Liver (tissue), 9 donors: Measurements from ENCODE around the gene MNAT1. TPM values are rescaled to one million over a fixed set of nuclear protein-coding genes. Genes with fewer than 3 reads are reported as not detected.
A peak's percentile ranks its signal among the peaks of the same experiment; 100 is the strongest.

Source experiments
- DNase-seq: peaks from one replicate; pipeline ENCODE4 v3.0.0-alpha.2; 2017; ENCODE audit warnings: low spot score
- H3K27ac ChIP-seq, 2 donors: one replicate each; pipeline ENCODE4 v1.7.0; 2013; ENCODE audit warnings: inconsistent platforms in 2 of 2, low read length in 2 of 2, control low read depth in 1 of 2, low read depth in 1 of 2, mild to moderate bottlenecking in 1 of 2
- H3K27me3 ChIP-seq, 4 donors: one replicate each; pipeline versions ENCODE4 v1.6.1 to v1.7.0; 2013; ENCODE audit warnings: low read length in 3 of 4, inconsistent platforms in 1 of 4, mild to moderate bottlenecking in 1 of 4, moderate library complexity in 1 of 4; ENCODE audit not compliant: control insufficient read depth in 4 of 4, insufficient read depth in 4 of 4
- H3K36me3 ChIP-seq, 4 donors: one replicate each; pipeline versions ENCODE4 v1.6.1 to v1.7.0; 2013; ENCODE audit warnings: low read length in 3 of 4, mild to moderate bottlenecking in 3 of 4, low read depth in 1 of 4, moderate library complexity in 1 of 4; ENCODE audit not compliant: control insufficient read depth in 4 of 4, insufficient read depth in 3 of 4
- H3K4me1 ChIP-seq, 4 donors: one replicate each; pipeline versions ENCODE4 v1.6.1 to v1.7.0; 2013; ENCODE audit warnings: low read length in 3 of 4, mild to moderate bottlenecking in 3 of 4, moderate library complexity in 1 of 4; ENCODE audit not compliant: control insufficient read depth in 4 of 4, insufficient read depth in 4 of 4
- H3K4me3 ChIP-seq, 3 donors: one replicate each; pipeline versions ENCODE4 v1.6.1 to v1.7.0; 2013; ENCODE audit warnings: low read length in 3 of 3, control low read depth in 1 of 3, low read depth in 1 of 3, mild to moderate bottlenecking in 1 of 3
- H3K9ac ChIP-seq, 2 donors: one replicate each; pipeline ENCODE4 v1.7.0; 2013; ENCODE audit warnings: low read length in 2 of 2, mild to moderate bottlenecking in 2 of 2, moderate library complexity in 2 of 2, control low read depth in 1 of 2, low read depth in 1 of 2
- H3K9me3 ChIP-seq, 4 donors: one replicate each; pipeline versions ENCODE4 v1.6.1 to v1.7.0; 2013; ENCODE audit warnings: low read length in 3 of 4; ENCODE audit not compliant: control insufficient read depth in 4 of 4
- ATF3 ChIP-seq: IDR thresholded peaks from 2 replicates; pipeline ENCODE4 v1.6.1; 2016; ENCODE audit warnings: antibody characterized with exemption
- CTCF ChIP-seq: fragments of 150-350 bp; IDR thresholded peaks from 2 replicates; pipeline ENCODE4 v1.5.1; 2017; ENCODE audit warnings: improper control_type of control experiment, low read depth, low read length; ENCODE audit not compliant: missing input control
- EGR1 ChIP-seq, 2 donors: IDR thresholded peaks; 2 replicates each; pipeline ENCODE4 v1.6.1; 2016 to 2018; ENCODE audit warnings: antibody characterized with exemption in 2 of 2, low read depth in 2 of 2
- FOXA1 ChIP-seq: IDR thresholded peaks from 2 replicates; pipeline ENCODE4 v1.6.1; 2016; ENCODE audit warnings: antibody characterized with exemption
- FOXA2 ChIP-seq: IDR thresholded peaks from 2 replicates; pipeline ENCODE4 v1.6.1; 2016; ENCODE audit warnings: antibody characterized with exemption
- GABPA ChIP-seq, 2 donors: IDR thresholded peaks in 1 of 2; conservative IDR thresholded peaks in 1 of 2; 2 replicates each; pipeline ENCODE4 v1.6.1; 2016; ENCODE audit warnings: antibody characterized with exemption in 2 of 2, mild to moderate bottlenecking in 1 of 2, moderate library complexity in 1 of 2
- HNF4A ChIP-seq, 2 donors: conservative IDR thresholded peaks; 2 replicates each; pipeline ENCODE4 v1.6.1; 2016; ENCODE audit warnings: antibody characterized with exemption in 2 of 2, mild to moderate bottlenecking in 2 of 2
- HNF4G ChIP-seq: IDR thresholded peaks from 2 replicates; pipeline ENCODE4 v1.6.1; 2016; ENCODE audit warnings: antibody characterized with exemption
- JUND ChIP-seq, 2 donors: IDR thresholded peaks; 2 replicates each; pipeline ENCODE4 v1.6.1; 2016; ENCODE audit warnings: antibody characterized with exemption in 2 of 2
- MAX ChIP-seq: IDR thresholded peaks from 2 replicates; pipeline ENCODE4 v1.6.1; 2016; ENCODE audit warnings: antibody characterized with exemption
- NR2F2 ChIP-seq: IDR thresholded peaks from 2 replicates; pipeline ENCODE4 v1.6.1; 2016; ENCODE audit warnings: antibody characterized with exemption
- RAD21 ChIP-seq, 2 donors: IDR thresholded peaks; 2 replicates each; pipeline ENCODE4 v1.6.1; 2016; ENCODE audit warnings: antibody characterized with exemption in 2 of 2, mild to moderate bottlenecking in 2 of 2
- REST ChIP-seq: IDR thresholded peaks from 2 replicates; pipeline ENCODE4 v1.6.1; 2016; ENCODE audit warnings: antibody characterized with exemption, mild to moderate bottlenecking
- RXRA ChIP-seq, 2 donors: IDR thresholded peaks; 2 replicates each; pipeline ENCODE4 v1.6.1; 2017 to 2018; ENCODE audit warnings: antibody characterized with exemption in 2 of 2, mild to moderate bottlenecking in 1 of 2
- SP1 ChIP-seq: IDR thresholded peaks from 2 replicates; pipeline ENCODE4 v1.6.1; 2018; ENCODE audit warnings: antibody characterized with exemption, mild to moderate bottlenecking
- TAF1 ChIP-seq: conservative IDR thresholded peaks from 2 replicates; pipeline ENCODE4 v1.6.1; 2016; ENCODE audit warnings: antibody characterized with exemption, mild to moderate bottlenecking
- YY1 ChIP-seq: IDR thresholded peaks from 2 replicates; pipeline ENCODE4 v1.6.1; 2016; ENCODE audit warnings: antibody characterized with exemption, mild to moderate bottlenecking
- ZBTB33 ChIP-seq: IDR thresholded peaks from 2 replicates; pipeline ENCODE4 v1.6.1; 2016; ENCODE audit warnings: antibody characterized with exemption
- WGBS: extraction: QIAGEN DNeasy Blood & Tissue Kit; methylation state at CpG from one replicate; pipeline ENCODE4 v1.1.7; 2013; 5-methylcytosine and 5-hydroxymethylcytosine counted together
- polyA plus RNA-seq, 2 donors: library from polyadenylated mRNA; stranded (reverse) in 1 of 2; unstranded in 1 of 2; fragments of 200-250 nt in 1 of 2; fragments of >200 nt in 1 of 2; fragmentation: Nextera tagmentation in 1 of 2; extraction: Ambion mirVana in 1 of 2; gene quantifications; one replicate each; pipeline versions ENCODE4 v1.2.1 to v1.2.3, GENCODE V29; 2013 to 2015
- total RNA-seq, 2 donors: library from RNA; depleted of rRNA; stranded (reverse); fragments of >200 nt; gene quantifications; one replicate each; pipeline ENCODE4 v1.2.3, GENCODE V29; 2014
- donor health status: healthy.
- donor health status: healthy.
- donor health status: healthy.
- donor health status: healthy.
- donor health status: healthy.

The MNAT1 gene
- total RNA-seq (10 to 100 TPM; 13.8 to 18.5 TPM), polyA plus RNA-seq (10 to 100 TPM in 1 of 2 donors, 1 to 10 TPM in 1; 8.9 to 15.5 TPM)

- Histone ChIP-seq H3K4me3 (peak within 1 kb of the TSS; percentile 69 to 99 (median 87)), H3K36me3 (no peaks in the 10 kb centered on the region), H3K9me3 (no peaks in the 10 kb centered on the region), H3K9ac (peak within 1 kb of the TSS; percentile 49 to 82), H3K27me3 (no peaks in the 10 kb centered on the region), H3K27ac (peak within 1 kb of the TSS; percentile 17 to 29), H3K4me1 (peaks cover 4 to 18% (median 11%) of the 10 kb centered on the region in 4 donors)
- peak; percentile 53 to 69 for TF ChIP-seq RAD21 (IDR thresholded peaks at IDR 0.05)
- TF ChIP-seq ATF3 = no peak
- peak; percentile 79 for TF ChIP-seq YY1
- no peak for TF ChIP-seq JUND (IDR thresholded peaks at IDR 0.05)
- TF ChIP-seq REST = peak; percentile 47
- TF ChIP-seq SP1 = peak; percentile 23
- TF ChIP-seq ZBTB33 = peak; percentile 59
- TF ChIP-seq GABPA (IDR thresholded peaks at IDR 0.05 in 1 of 2, conservative IDR thresholded peaks at IDR 0.05 in 1 of 2) = peak; percentile 56 to 73
- no peak for TF ChIP-seq EGR1 (IDR thresholded peaks at IDR 0.05; ENCODE audit: low read depth in 2 of 2)
- TF ChIP-seq RXRA (IDR thresholded peaks at IDR 0.05) = peak in 1 of 2 donors; percentile 19
- TF ChIP-seq HNF4G = no peak
- TF ChIP-seq FOXA1 = peak; percentile 24
- TF ChIP-seq NR2F2 = no peak
- peak; percentile 33 to 53 for TF ChIP-seq HNF4A (conservative IDR thresholded peaks at IDR 0.05)
- TF ChIP-seq MAX = peak; percentile 29
- no peak for TF ChIP-seq FOXA2
- TF ChIP-seq TAF1 = peak; percentile 80
- peak; percentile 8 for TF ChIP-seq CTCF
- WGBS = 3% methylated on average over 33 of the region's 33 CpGs
- DNase-seq = peak; percentile 82
These were observed at the start of gene MNAT1 for GRCh38 chr14:60734465-60735242. TSS of gene MNAT1 (plus strand) at chr14:60734761. CDS start at chr14:60734863, 102 bp downstream.
